ENCODE measurements around the gene PKMYT1.

GRCh38 chr16:2956579-2956956, 23.7 kb downstream of the PKMYT1 start:
- TF ChIP-seq CTCF (conservative IDR thresholded peaks at IDR 0.05 in 1 of 2, IDR thresholded peaks at IDR 0.05 in 1 of 2; ENCODE audit: low read depth in 1 of 2, low read length in 2 of 2) (no peak), EZH2 (IDR thresholded peaks at IDR 0.05; ENCODE audit: low read length, missing control alignments) (no peak)
